T-helper 9 cell (primary cell): ENCODE measurements around the gene NCKAP5.

ENCODE experiments used
- DNase-seq: peaks from one replicate; pipeline ENCODE4 v3.0.0-alpha.2; 2020

The NCKAP5 gene

DNA sequence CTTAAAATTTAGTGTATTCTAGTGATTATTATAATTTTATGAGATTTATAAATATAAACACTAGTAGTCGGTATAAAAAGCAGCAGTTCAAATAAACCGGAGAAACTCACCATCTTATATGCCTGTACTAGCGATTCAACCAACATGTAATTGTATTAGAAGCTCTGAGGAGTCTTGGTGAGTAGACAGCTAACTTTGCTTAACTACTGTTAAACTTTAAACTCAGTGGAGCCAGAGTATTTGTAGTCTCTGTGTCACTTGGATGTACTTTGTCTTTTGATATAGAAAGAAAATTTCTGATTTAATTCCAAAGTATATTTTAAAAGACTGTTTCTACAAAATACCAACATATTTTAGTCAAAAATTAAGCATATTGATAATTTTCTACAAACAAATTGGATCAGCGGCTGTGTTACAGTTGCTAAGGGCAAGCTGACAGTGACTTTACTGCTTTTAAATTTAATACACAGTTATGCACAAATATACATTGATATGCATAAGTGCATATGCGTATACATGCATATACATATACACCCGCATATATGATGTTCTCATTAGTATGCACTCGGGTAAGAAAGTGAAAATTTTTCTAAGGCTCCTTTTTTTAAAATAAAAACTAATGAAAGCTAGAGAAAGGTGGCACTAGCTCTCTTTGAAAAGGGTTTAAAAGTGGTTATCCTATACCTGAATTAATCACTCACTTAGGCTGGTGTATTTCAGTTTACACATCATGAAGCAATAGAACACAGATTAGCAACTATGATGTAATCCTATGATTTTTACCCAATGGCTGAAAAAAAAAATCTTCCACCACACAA is 374.5 kb downstream of the NCKAP5 start:
- DNase-seq, result no peak

DNA sequence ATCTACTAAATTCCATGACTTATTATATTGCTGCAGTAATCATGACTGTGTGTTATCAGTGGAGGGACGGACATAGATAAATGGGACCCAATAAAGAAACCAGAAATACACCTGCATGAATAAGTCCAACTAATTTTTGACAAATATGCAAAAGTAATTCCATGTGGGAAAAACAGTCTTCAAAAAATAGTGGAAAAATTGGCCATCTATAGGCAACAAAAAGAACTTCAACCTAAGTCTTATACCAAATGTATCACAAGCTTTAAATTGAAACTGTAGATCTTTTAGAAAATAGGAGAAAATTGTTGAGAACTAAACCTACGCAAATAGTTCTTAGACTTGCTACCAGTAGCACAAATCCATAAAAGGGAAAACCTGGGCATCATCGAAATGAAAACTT is 376.2 kb downstream of the NCKAP5 start:
- no peak for DNase-seq

DNA sequence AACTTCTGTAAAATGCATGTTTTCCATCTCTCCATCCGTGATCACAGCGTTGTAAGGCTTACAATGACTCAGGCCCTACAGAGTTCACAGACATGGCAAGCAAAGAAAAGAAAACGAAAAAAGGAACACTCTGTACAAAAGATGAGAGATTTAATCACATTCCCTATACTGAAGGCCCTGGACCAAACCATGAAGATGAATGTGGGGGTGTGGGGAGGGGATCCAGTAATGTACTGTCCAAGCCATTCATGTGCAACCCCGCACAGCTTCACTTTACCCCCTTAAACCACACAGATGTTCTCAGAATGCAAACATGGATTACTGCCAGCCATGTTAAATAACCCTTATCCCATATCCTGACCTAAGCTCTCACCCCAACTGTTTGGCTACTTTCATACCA is 391.1 kb downstream of the NCKAP5 start:
- DNase-seq, result no peak

DNA sequence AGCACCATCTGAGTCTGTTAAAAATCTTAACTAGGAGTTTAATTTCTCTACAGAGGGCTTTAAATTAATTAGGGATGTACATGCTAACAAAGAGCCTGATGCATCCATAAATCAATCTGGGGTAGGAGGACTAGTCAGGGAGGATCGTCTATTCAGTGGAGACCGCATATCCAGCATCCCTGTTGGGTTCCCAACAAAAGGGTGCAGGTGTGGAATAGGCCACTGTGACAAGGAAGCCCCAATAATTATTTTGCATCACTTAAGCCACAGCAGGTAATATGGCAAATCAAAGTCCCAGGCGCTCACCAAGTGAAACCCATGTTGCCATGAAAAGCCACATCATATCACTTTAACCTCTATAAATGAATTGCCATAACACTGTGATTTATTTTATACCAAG is 392.3 kb downstream of the NCKAP5 start:
- DNase-seq, result no peak

DNA sequence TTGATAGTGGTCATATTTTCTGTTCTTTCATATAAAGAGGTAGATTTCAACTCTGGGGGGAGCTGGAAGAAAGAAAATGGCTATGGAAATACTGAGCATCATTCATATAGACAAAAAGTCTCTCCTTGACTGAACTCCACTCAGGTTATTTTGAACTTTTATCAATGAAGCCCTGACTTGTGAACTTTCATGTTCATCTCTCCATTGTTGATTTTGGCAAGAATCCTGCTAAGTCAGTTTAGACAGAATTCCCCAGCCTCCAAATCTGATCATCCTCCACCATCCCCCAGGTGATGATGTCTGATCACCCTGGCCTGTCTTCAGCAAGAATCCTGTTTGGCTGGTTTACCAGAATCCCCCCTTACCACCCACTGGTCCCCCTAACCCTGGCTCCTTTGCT is 395.0 kb downstream of the NCKAP5 start:
- DNase-seq, result no peak

DNA sequence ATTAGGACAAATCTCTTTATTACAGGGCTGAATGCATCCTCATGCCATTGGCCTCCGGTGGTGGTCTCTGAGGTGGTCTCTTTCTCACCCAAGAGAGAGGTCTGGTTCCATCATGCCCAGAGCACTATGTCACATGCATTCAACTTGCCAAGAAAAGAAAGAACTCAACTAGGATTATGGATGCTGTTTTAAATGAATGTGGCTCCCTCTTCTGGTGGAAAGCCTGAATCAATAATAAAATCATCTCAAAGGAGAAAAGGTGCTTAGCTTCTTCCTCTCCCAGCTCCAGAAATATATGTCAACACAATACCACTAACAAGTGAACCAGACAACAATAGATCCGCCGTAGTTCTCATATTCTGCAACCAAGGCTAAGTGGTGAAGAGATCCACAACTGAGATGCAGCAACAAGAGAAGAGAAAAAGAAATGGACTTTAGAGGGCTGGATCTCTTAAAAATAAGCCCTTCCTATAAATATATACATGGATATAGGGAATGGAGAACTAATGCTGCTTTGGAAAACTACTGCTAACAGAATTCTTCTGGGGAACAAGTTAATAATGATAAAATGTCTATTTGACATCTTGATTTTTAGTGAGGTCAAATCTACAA is 396.8 kb downstream of the NCKAP5 start:
- DNase-seq, result no peak

DNA sequence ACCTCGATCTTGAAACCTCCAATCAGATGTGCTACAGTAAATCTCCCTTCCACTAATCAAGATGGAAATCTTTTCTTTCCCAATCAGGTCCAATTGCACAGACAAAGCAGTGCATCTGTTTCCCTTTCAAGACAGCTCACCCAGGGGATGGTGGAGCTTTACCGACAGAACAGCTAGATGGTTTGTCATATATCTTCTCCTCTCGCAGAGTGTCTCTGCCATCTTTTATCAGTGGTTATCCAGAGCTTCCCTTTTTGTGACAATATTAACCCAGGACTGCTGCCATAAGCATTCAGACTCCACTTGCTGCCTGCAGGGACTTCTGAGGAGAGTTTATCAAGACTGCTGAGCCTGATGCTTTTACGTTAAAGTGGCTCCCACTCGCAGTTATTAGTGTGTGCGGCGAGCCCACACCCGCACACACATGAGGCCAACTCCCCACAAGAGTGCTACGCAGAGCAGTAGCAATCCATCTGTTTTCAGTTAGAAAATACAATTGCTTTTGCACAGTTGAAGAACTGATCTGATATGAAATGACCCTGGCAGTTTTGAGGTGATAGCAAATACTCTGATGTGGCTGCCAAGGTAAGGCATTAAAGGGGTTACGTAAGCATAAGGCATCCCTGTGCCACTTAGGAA is 398.9 kb downstream of the NCKAP5 start:
- no peak for DNase-seq

DNA sequence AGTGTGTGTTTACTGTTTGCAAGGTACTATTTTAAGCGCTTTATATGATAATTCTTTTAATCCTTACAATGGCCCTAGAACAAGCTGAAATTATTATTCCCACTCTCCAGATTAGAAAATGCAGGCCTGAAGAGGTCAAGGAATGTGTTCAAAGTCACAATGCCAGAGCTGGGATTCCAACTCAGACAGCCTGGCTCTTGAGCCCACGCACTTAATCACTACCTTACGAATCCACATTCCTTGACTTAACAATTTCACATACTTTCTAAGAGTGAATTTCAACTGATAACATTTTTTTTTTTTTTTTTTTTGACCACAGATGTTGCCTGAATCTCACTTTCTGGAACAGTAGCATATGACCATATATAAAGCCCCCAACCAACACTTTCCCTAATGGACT is 400.3 kb downstream of the NCKAP5 start:
- DNase-seq, result no peak

DNA sequence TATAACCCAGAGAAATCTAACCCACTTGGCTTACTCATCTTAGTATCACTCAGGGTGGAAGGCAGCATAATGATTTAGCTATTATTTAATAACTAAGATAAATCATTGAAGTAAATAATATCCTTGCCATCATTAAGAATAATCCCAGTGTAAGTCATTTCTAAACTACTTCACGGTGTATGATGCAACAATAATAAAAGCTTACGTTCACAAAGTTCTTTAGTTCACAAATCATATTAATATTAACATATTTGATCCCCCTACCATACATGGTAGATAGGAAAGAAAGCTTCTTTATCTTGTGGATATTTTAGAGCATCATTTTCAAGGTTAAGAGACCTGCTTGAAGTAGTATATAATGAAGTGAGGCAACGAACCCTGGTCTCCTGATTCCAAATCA is 401.0 kb downstream of the NCKAP5 start:
- DNase-seq, result no peak

DNA sequence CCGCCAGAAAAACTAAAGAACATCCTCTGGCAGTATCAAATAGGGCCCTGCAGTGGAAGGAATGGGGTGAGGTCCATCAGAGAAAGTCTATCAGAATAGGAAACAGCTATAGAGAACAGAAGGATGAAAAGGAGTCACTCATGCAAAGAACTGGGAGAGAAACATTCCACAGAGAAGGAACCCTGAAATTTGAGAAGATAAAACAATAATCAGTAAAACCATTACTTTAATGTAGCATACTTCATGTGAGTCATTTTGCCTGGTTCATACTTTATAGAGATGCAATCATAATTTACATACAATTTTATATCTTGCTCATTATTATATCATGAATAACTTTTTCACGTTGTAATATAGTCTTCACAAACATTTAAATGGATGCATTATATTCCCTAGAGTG is 402.2 kb downstream of the NCKAP5 start:
- no peak for DNase-seq

DNA sequence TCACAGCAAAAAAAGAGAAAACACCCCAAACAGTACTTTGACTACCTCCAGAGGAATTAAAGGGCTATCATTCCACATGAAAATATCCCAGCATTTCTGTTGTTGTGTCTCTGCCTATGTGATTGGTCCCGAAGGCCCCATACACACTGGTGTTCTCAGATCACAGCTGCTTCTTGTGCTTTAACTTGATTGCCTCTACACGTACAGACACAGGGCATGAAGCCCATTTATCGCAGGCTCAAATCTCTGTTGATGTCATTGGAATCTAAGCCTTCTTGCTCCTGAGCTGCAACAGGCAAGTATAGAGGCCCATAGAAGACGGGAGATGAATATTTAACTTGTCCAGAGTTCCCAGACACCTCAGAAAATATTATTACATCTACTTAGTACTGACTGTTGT is 405.2 kb downstream of the NCKAP5 start:
- no peak for DNase-seq

DNA sequence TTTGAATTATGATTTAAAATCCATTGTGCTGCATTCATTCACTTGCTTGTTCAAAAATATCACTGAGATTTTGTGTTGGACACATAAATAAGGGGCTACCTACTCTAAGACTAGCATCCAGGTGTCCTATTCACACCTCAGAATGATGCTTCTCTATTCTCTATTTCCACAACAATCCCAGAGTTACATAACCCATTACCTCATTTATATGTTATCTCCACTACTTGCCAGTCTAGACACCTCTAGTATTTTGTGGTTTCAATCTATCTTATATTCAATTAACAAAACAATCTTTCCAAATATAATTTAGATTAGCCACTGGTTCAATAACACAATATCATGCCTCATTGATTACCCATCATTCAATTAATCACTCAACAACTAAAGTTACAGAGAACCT is 409.8 kb downstream of the NCKAP5 start:
- no peak for DNase-seq

DNA sequence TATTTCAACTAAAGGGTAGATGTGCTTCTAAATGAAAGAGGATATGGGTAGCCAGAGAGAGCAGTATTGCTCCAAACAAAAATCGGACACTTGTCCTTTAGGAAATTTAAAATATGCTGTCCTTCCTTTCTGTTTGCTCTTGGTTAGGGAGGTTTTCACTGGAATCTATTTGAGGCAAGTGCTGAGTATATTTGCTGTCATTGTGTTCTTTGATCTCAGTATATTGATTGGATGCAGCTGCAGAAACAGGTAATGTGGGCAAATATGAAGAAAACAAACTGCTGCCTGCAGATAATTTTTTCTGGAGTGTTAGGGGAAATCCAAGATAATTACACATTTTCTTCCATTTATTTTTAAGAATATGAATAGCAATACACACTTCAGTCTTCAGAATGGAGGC is 410.2 kb downstream of the NCKAP5 start:
- DNase-seq, result no peak

DNA sequence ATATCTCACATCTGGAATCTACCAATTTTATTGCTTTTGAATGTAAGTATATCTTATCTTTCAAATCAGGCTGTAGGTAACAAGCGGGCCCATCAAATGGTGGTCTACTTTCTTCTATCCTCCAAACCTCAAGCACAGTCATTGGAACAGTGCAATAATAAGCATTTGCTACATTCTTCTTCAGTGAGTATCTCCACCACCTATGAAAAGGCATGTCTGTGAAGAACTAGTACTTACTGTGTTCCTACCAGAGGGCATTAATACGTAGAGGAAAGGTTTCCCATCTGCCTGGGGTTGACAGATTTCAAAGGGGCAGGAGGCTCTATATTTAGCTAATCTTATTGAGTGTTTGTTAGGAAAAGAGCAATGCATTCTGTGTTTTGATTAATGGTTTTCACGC is 411.1 kb downstream of the NCKAP5 start:
- no peak for DNase-seq

DNA sequence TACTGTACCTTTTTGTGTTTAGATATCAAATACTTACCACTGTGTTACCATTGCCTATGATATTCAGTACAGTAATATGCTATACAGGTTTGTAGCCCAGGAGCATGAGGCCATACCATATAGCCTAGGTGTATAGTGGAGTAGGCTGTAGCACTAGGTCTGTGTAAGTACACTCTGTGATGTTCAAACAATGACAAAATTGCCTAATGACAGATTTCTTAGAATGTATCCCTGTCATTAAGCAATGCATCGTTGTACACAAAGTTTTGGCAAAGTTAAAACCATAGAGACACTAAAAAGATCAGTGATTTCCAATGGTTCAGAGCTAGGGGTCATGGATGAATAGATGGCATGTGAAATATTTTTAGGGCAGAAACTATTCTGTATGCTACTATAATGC is 415.5 kb downstream of the NCKAP5 start:
- no peak for DNase-seq

DNA sequence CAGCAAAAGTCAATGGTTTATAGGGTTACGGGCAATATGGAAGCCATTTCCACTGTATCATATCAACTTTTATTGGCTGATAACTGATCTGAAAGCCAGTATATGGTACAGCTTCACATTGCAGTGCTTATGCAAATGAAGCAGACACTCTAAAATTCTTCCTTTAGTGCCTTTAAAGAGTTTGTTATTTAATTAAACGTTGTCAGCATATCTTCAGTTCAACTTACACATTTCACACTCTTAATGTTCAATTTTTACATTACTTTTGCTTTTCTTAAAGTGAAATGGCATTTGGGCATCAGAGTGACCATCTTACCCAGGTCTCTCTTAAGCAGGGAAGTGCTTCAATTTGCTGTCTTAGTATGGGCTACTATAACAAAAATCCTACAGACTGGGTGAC is 420.1 kb downstream of the NCKAP5 start:
- DNase-seq, result no peak

DNA sequence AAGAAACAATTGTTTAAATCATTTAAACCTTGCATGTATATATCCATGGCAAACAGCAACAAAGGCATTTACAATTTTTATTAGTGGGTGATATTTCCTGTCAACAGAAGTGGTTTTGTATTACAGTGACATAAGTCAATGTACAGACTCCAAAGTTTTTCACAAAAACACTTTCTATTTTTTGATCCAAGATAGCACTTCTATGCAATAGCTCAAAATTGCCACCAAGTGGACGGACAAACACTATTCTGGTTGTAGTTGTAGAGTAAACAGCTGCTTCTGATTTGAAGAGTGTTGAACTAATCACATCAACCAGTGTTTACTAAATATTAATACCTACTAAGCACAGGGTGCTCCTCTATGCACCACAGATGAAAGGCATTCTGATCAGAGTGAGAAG is 421.4 kb downstream of the NCKAP5 start:
- DNase-seq, result no peak

DNA sequence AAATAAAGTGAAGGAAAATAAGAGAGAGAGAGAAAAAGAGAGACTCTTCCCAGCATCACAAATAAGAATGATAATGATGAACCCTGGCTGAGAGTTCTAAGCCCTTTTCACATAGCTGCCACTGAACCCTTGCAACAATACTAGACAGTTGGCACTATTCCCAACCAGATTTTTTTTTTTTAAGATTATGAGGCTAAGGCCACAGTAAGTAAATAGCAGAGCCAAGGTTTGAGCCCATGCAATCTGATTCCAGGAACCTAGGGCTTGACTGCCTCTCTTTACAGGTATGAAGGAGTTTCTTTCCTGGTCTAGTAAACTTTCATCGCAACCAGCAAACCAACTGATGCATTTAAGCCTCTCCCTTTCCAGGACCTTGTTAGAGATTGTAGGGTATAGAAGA is 424.6 kb downstream of the NCKAP5 start:
- DNase-seq, result no peak

DNA sequence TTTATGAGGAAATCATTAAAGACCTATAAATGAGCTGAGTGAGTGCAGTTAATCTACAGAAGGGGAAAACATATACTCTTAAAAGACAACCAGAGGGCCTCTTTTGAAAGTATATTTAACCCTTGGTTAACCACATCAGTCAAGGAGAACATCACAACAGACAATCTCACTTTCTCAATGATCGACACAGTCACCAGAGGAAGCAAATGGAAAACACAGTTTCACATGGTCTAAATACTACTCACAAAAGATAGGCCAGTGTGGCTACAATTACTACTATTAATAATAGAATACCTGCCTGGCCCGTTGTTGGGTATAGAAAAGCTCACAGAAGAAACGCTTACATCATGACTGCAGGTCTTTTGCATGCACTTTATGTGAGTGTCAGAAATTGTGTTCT is 426.2 kb downstream of the NCKAP5 start:
- no peak for DNase-seq

DNA sequence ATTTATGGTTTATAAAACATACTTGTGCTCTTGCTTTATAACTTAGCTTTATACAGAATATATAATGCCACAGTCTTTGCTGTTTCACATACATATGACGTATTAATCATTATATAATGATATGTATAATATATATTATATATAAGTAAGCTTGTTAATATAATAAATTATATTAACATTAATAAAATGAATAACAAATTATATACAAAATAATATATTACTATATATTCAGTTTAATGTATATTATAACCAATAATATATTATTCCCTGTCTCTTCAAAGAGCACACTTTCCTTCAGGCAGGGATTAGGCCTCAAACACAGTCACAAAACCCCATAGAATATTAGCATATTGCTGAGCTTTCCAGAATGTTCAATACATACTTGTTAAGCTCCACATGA is 427.6 kb downstream of the NCKAP5 start:
- no peak for DNase-seq

DNA sequence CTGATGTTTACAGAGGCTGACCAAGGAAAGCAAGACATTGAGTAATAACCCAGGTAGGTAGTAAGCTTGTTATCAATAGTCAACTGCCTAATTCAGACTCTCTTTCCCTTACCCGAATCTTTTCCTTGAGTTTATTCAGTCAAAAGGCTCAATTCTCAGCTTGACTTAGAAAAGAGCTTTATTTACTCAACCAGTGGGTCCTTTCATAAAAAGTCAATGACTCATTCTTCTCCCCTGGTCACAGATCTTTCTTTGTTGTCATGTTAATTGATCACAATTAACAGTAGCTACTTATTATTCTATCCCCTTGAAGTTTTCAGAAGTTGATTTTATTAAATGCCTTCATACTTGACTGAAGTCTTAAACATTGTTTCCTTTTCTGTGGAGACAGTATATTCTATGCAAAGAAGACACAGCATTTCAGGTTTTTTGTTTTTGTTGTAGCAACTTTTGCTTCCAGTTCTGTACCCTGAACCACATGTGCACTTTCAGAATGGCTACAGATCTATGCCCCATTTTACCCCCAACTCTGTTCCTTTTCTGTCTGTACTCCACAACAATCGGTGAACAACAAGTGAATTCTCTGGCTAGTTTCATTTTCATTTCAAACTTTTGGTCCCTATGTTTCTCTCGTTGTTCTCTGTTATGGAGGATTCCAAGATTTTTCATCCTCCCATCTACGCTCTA is 428.3 kb downstream of the NCKAP5 start:
- DNase-seq, result no peak

DNA sequence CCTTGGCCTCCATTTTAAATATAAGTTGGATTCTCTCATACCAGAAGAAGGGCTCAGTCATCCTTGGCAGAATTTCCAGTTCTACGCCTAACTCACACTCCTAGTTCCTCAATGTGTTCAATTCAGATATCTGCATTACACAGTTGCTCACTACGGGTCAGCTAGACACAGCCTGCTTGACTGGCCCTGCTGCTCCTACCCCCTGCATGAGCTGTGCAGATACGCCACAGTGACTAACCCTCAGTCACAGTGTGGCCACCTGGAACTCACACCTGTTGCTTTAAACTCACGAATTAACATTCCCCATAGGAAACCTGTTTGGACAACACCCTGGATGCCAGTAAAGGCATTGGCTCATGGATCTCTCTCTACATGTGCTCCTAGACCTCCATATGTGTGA is 429.6 kb downstream of the NCKAP5 start:
- DNase-seq, result no peak

DNA sequence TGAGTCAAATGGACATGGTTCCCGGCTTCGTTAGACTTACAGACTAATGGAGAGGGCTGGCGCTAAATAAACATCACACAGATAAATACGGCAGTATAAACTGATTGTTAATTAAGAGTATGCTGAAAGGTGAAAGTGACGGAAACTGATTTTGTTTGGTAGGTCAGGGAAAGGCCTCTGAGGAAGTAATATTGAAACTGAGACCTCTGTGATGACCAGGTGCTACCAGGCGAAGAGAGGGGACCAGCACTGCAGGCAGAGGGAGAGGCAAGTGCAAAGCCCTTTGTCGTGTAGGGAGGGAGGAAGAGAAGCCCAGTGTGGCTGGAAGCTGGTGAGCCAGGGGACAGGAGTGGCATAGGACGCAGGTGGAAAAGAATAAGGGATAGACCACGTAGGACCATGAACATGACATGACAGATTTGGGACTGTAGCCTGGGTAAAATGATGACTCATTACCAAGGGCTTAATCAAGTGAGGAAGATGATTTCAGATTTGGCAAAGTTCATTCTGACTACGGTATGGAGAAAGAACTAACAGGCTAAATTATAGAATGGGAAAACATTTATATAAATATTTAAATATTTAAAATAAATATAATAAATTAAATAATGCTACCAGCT is 433.1 kb downstream of the NCKAP5 start:
- no peak for DNase-seq
